ENCODE data around the gene MTCL3.

The MTCL3 gene

DNA sequence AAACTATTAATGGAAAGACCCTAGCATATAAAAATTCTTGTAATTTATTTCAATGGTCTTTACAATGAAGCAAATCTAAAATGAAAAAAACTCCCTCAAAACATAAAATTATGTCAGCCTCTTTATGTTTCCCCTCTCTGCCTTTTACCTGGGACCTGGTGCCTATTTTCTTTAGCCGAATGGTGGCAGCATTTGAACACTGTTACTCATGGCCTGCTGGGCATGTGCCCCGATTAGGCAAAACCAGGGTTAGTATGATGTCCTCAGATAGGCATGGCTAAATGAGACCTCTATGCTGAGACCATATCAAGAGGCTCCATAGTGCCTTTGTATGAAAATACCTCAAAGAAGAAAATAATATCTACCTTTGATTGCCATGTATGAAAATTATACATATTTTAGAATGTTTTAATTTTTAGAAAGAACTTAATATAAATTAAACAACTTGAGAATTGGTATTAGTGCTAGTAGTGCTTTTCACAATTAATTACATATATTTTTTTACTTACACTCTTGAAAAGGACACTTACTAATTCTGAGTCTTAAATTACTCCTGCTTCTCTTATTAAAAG is 35.4 kb upstream of the MTCL3 start:
- in situ Hi-C loops (cut with HindIII; ENCODE audit: low sequenced_read_pairs): no loop called here
- TF ChIP-seq, protein P1, sequence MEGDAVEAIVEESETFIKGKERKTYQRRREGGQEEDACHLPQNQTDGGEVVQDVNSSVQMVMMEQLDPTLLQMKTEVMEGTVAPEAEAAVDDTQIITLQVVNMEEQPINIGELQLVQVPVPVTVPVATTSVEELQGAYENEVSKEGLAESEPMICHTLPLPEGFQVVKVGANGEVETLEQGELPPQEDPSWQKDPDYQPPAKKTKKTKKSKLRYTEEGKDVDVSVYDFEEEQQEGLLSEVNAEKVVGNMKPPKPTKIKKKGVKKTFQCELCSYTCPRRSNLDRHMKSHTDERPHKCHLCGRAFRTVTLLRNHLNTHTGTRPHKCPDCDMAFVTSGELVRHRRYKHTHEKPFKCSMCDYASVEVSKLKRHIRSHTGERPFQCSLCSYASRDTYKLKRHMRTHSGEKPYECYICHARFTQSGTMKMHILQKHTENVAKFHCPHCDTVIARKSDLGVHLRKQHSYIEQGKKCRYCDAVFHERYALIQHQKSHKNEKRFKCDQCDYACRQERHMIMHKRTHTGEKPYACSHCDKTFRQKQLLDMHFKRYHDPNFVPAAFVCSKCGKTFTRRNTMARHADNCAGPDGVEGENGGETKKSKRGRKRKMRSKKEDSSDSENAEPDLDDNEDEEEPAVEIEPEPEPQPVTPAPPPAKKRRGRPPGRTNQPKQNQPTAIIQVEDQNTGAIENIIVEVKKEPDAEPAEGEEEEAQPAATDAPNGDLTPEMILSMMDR (IDR thresholded peaks at IDR 0.05; ENCODE audit: low read depth, low read length, missing control alignments): peak; percentile 56
- H3K4me3 ChIP-seq (ENCODE audit: low read depth, low read length): no peak overlapping the region
- no peak for DNase-seq (ENCODE audit: low read depth)

DNA sequence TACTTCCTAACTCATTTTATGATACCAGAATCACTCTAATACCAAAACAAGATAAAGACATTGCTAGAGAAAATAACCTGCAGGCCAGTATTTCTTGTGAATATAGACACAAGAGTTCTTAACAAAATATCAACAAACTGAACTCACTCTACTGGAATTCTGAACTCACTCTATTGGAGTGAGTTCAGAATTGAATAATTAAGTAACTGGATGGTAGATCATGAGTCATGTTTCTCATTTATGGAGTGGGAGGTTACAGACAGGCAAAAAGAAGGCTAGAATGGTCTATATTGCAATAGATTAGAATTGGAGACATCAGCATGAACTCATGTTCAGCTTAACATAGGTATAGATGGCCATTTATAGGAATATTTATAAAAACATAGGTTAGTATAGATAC is 31.3 kb upstream of the MTCL3 start:
- TF ChIP-seq, protein P1 (IDR thresholded peaks at IDR 0.05; ENCODE audit: low read depth, low read length, missing control alignments): no peak
- H3K4me3 ChIP-seq (ENCODE audit: low read depth, low read length): no peak overlapping the region
- in situ Hi-C loops (cut with HindIII; ENCODE audit: low sequenced_read_pairs): no loop called here
- DNase-seq (ENCODE audit: low read depth): no peak

DNA sequence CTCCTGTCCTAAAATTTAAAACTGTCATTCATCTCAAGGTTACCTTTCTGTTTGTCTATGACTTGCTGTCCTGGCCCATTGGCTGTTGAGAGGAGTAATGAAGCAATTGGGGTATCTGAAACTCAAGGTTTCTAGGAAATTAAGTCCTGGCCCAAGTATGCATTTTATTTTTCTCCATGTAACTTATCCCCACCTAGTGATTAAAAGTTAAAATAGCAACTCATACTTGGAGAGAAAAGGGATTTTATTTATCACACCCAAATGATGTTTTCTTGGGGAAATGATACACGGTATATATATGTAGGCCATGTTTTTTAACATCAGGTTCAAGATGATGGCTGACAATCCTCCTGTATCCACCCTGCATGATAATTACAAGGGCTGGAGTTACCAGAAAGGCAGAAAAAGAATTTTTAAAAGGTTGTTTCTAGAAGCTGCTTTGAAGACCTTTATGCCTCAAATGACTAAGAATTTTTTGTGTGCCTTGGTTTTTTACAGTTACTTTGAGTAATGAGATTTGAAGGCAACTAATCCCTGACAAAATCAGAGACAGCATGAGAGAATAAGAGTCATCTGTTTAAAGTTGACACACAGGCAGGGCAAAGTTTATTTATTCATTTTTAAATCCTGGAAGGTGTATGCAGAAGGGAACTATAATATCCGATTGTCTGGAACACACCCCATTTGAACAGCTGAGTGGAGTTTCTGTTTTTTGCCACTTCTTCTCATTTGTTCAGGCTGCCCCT is 28.9 kb upstream of the MTCL3 start:
- DNase-seq (ENCODE audit: low read depth): no peak
- TF ChIP-seq, protein P1 (IDR thresholded peaks at IDR 0.05; ENCODE audit: low read depth, low read length, missing control alignments): no peak
- in situ Hi-C loops (cut with HindIII; ENCODE audit: low sequenced_read_pairs): no loop called here
- H3K4me3 ChIP-seq (ENCODE audit: low read depth, low read length): no peak overlapping the region

DNA sequence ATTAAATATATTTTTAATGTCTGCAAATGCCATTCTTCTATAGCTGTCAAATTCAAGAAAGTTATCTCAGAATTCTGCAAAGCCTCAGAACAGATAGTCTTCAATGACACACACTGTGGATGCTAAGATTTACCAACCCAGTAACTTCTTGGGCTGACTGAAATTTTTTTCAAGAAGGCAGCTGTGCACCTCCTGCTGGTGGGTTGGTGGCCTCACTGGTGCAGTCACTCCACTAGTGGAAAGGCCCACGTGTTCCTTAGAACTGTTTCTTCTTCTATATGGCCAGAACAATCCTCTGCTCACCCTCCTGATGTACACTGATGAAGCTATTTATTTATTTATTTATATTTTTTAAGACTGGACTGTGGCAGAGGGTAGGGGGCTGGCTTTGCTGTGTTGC is 28.1 kb upstream of the MTCL3 start:
- in situ Hi-C loops (cut with HindIII; ENCODE audit: low sequenced_read_pairs): no loop called here
- TF ChIP-seq, protein P1 (IDR thresholded peaks at IDR 0.05; ENCODE audit: low read depth, low read length, missing control alignments): peak; percentile 25
- no peak overlapping the region for H3K4me3 ChIP-seq (ENCODE audit: low read depth, low read length)
- no peak for DNase-seq (ENCODE audit: low read depth)

DNA sequence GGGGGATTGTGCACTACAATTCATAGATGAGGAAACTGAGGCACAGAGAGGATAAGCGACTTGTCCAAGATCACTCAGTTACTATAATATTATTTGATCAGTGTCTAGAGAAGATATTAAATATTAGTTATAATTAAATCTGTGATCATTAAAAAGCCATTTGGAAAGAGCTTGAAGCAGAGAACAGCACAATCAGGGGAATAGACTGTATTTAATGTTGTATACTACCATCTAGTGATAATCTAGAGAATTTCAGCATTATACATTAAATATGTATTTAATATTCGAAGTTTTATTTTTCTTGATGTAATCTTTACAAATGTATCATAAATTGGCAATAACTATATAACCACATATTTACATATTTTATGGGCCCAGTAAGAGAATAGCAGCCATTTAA is 20.1 kb upstream of the MTCL3 start:
- TF ChIP-seq, protein P1 (IDR thresholded peaks at IDR 0.05; ENCODE audit: low read depth, low read length, missing control alignments): peak; percentile 15
- H3K4me3 ChIP-seq (ENCODE audit: low read depth, low read length): no peak overlapping the region
- no peak for DNase-seq (ENCODE audit: low read depth)
- in situ Hi-C loops (cut with HindIII; ENCODE audit: low sequenced_read_pairs): no loop called here

DNA sequence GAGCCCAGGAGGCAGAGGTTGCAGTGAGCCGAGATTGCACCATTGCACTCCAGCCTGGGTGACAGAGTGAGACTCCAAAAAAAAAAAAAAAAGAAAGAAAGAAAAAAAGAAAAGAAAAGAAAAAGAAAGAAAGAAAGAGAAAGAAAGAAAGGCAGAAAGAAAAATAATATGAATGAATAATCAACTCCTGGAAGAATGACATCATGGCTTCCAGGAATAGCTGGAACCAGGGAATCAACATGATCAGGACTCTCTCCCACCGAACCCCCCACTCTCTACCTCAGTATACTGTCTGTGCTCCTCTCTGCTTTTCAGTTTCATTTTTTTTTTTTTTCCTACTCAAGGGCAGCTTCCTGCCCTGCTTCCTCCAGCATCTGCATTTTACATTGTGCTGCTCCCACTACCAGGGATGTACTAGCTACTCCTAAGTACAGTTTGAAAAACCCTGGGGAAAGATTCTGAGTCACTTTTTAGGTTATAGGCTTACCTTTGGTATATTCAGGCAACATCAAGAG is 19.7 kb upstream of the MTCL3 start:
- in situ Hi-C loops (cut with HindIII; ENCODE audit: low sequenced_read_pairs): no loop called here
- no peak for DNase-seq (ENCODE audit: low read depth)
- TF ChIP-seq, protein P1 (IDR thresholded peaks at IDR 0.05; ENCODE audit: low read depth, low read length, missing control alignments): no peak
- no peak overlapping the region for H3K4me3 ChIP-seq (ENCODE audit: low read depth, low read length)
